ENCODE data around the gene BARD1.

- TF ChIP-seq CTCF (conservative IDR thresholded peaks at IDR 0.05; ENCODE audit: low read depth, low read length) (no peak), EZH2 (IDR thresholded peaks at IDR 0.05; ENCODE audit: low read length, unreplicated experiment) (no peak), EZH2phosphoT487 (IDR thresholded peaks at IDR 0.05; ENCODE audit: borderline replicate concordance, low read length) (no peak)
Measured at GRCh38 chr2:214676421-214677089, 132.9 kb downstream of the BARD1 start.
